ENCODE measurements around the gene SEPTIN1. TPM values are rescaled to one million over a fixed set of nuclear protein-coding genes. Genes with fewer than 3 reads are reported as not detected.

SEPTIN1 gene
- polyA plus RNA-seq, 6 donors from 2014 or later = 102 to 145 (median 112) TPM

DNA sequence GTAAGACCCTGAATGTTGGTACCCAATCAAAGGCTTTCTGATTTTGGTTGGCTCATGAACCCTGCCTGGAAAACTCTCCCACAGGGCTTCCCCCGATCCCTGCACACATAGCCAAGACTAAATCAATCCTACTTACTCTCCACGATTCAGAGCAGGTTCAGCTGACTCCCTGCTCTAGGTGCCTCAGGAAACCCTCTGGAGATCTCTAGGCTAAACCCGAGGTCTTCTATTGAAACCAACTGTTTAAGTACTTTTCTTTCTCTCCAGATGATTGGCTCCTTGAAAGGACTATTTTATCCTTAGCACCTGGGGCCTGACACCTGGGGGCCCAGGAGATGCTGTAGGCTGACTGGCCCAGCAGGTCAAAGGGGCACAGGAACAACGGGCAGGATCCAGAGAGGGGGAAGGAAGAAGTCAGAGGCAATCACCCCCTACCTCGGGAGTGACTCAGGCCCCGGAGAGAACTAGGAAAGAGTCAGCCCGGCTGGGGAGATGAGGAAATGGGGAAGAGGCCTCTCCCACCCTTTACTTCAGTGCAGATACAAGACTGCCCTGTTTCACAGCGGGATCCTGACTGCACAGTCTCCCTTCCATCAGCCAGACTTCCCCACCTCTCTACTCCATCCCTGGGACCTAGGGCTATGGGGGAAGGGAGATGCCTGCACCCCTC is 14.1 kb downstream of the SEPTIN1 start:
- DNase-seq = no peak
- peaks cover 40 to 61% (median 61%) of the 10 kb centered on the region in 3 donors for H3K4me1 Mint-ChIP-seq
- no peaks in the 10 kb centered on the region for H3K27me3 Mint-ChIP-seq
- ATAC-seq (ENCODE audit: low read depth in 2 of 2) = no peak
- peaks cover 3% of the 10 kb centered on the region in 2 donors for H3K36me3 Mint-ChIP-seq
- no peaks in the 10 kb centered on the region for H3K9me3 Mint-ChIP-seq
- H3K27ac Mint-ChIP-seq = peak overlapping the region in 5 of 6 donors; percentile 64 to 93 (median 86)
- H3K4me3 Mint-ChIP-seq = peak overlapping the region; percentile 80 to 94 (median 88)

DNA sequence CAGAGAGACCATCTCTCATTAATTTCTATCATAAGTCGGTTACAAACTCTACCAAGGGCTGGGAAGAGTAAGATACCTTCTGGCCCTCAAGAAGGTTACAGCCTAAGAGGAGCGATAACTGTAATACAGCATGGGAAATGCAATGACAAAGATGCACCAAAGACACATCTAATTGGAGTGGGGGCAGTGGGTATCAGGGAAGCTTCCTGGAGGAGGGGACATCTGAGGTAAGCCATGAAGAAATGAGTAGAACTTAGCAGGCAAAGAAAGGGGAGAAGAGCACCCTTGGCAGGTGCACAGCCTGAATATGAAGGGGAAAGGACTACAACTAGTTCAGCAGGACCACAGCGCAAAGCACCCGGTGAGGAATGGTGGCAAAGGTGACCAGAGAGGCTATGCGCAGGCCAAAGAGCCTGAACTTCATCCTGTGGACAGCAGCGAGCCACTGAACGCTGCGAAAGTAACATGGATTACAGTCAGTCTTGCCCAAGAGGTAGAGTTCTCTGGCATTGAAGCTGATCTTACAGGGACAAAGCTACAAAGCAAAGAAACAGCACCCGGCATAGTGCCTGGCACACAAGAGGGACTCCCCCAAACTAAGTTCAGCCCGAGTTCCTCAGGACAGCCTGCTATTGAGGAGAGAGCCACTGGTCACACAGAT is 14.9 kb downstream of the SEPTIN1 start:
- peak overlapping the region in 5 of 6 donors; percentile 64 to 86 (median 74) for H3K27ac Mint-ChIP-seq
- peak overlapping the region; percentile 80 to 94 (median 88) for H3K4me3 Mint-ChIP-seq
- no peaks in the 10 kb centered on the region for H3K9me3 Mint-ChIP-seq
- no peak for ATAC-seq (ENCODE audit: low read depth in 2 of 2)
- H3K4me1 Mint-ChIP-seq = peaks cover 44 to 60% (median 59%) of the 10 kb centered on the region in 3 donors
- no peaks in the 10 kb centered on the region for H3K27me3 Mint-ChIP-seq
- peaks cover 7 to 10% of the 10 kb centered on the region in 2 donors for H3K36me3 Mint-ChIP-seq
- no peak for DNase-seq

DNA sequence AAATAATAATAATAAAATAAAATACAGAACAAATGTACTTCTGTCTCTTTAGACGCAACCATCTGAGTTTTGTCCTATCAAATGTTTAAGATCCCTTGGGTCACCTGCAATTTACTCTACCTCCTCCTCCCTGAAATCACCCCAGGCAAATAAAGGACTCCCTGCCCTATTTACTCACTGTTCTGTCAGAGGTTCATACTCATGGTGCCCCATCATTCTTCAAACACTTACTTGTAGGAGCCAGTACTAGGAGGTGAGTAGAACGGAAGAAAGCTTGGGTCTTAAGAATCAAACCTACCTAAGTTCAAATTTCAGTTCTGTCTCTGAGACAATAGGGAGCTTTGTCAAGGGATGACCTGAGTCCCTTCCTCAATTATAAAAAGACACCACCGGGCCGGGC is 15.8 kb downstream of the SEPTIN1 start:
- ATAC-seq (ENCODE audit: low read depth in 2 of 2) (no peak), DNase-seq (no peak)
- Mint-ChIP-seq H3K36me3 (peaks cover 7 to 15% of the 10 kb centered on the region in 2 donors), H3K9me3 (no peaks in the 10 kb centered on the region), H3K4me1 (peaks cover 41 to 52% (median 51%) of the 10 kb centered on the region in 3 donors), H3K4me3 (peak overlapping the region in 3 of 8 donors; percentile 61 to 85 (median 77)), H3K27me3 (no peaks in the 10 kb centered on the region), H3K27ac (peak overlapping the region in 1 of 6 donors; percentile 3)

DNA sequence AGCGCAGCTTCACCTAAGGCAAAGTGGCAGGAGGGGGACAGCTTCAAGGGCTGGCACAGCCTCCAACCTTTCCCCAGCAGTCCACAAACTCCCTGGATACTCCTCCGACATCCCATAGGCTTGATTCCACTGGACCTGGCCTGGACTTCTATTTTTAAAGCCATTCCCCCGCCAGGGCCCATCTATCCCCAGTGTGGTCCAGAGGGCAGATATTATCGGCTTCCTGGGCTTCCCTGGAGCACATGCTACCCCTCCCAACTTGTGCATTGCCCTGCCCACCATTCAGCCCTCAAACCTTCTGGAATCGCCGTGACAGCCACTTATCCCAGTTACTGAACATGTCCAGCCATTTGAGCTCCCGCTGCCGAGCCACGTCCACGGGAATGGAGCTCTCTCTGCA is 17.2 kb downstream of the SEPTIN1 start:
- H3K9me3 Mint-ChIP-seq = no peaks in the 10 kb centered on the region
- DNase-seq (no peak), ATAC-seq (ENCODE audit: low read depth in 2 of 2) (no peak)
- H3K4me3 Mint-ChIP-seq = no peak overlapping the region
- H3K27ac Mint-ChIP-seq = no peak overlapping the region
- peaks cover 7 to 15% of the 10 kb centered on the region in 2 donors for H3K36me3 Mint-ChIP-seq
- H3K4me1 Mint-ChIP-seq = peaks cover 37 to 49% (median 45%) of the 10 kb centered on the region in 3 donors
- no peaks in the 10 kb centered on the region for H3K27me3 Mint-ChIP-seq

DNA sequence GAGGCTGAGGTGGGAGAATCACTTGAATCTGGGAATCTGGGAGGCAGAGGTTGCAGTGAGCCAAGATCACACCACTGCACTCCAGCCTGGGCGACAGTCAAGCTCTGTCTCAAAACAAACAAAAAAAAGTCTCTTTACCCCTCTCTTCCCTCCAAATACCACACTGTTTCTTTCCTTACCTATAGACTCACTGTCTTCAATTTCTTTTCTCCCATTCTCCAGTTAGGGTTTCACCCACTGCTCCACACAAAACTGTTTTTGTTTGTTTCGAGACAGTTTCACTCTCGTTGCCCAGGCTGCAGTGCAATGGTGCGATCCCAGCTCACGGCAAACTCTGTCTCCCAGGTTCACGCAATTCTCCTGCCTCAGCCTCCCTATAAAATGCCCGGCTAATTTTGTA is 21.2 kb downstream of the SEPTIN1 start:
- ATAC-seq (ENCODE audit: low read depth in 2 of 2) (no peak), DNase-seq (no peak)
- Mint-ChIP-seq H3K27me3 (no peaks in the 10 kb centered on the region), H3K4me3 (no peak overlapping the region), H3K36me3 (peaks cover 7 to 15% of the 10 kb centered on the region in 2 donors), H3K9me3 (no peaks in the 10 kb centered on the region), H3K27ac (peak overlapping the region in 1 of 6 donors; percentile 47), H3K4me1 (peaks cover 15 to 26% (median 26%) of the 10 kb centered on the region in 3 donors)

DNA sequence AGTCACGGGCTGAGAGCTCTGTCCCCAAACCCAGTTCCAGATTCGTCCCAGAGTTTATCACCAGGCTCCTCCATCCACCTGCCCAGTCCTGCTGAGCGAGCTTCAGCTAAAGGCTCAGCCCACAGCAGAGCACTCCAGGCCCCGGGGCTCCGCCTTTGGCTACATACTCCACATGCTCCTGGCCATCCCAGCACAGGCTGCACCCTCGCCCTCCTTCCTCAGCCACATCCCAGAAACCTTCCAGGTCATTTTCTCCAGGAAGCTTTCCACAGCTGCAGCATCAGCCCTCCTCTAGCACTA is 22.5 kb downstream of the SEPTIN1 start:
- H3K27me3 Mint-ChIP-seq = no peaks in the 10 kb centered on the region
- no peaks in the 10 kb centered on the region for H3K9me3 Mint-ChIP-seq
- peaks cover 7 to 15% of the 10 kb centered on the region in 2 donors for H3K36me3 Mint-ChIP-seq
- H3K4me1 Mint-ChIP-seq = peaks cover 19 to 33% (median 30%) of the 10 kb centered on the region in 3 donors
- H3K27ac Mint-ChIP-seq = no peak overlapping the region
- no peak for DNase-seq
- no peak for ATAC-seq (ENCODE audit: low read depth in 2 of 2)
- peak overlapping the region in 1 of 8 donors; percentile 71 for H3K4me3 Mint-ChIP-seq

DNA sequence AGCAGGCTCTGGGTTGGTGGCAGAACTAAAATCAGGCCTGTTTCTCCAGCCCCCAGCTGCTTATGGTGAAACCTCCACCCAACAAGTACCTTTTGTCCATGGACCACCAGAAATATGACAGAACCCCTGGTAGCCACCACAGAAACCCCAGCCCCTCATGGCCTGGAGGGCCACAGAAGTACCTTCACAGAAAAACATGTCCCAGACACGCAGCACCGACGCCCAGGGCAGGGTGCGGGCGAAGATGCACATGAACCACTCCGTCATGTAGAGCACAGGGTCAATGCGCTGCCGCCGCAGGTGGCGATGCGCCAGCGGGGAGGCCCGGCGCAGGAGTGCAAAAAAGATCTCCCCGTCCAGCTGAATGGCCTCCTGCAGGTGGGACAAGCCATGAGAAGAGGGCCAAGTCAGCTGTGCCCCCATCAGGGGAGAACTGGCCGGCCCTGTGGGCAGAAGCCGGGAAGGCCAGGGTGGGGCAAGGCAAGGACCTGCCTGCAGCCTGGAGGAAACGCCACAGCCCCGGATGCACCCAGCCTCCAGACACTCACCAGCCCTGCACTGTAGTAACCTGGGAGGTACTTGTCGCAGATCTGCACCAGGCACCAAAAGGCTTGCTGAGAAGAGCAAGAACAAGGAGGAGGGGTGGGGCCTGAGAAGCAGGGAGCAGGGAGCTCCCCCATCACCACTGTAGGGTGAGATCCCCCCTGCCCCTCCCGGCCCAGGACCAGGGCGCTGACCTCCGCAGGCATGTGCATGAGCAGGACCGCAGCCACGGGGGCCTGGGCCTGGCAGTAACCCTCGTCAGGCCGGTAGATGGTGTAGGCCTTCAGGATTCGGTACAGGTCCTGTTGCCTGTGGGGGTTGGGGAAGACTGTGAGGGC is 23.1 kb downstream of the SEPTIN1 start:
- Mint-ChIP-seq H3K4me3 (no peak overlapping the region), H3K27ac (no peak overlapping the region), H3K9me3 (no peaks in the 10 kb centered on the region), H3K27me3 (no peaks in the 10 kb centered on the region), H3K36me3 (peaks cover 7 to 15% of the 10 kb centered on the region in 2 donors), H3K4me1 (peaks cover 23 to 38% (median 33%) of the 10 kb centered on the region in 3 donors)
- DNase-seq = no peak
- ATAC-seq (ENCODE audit: low read depth in 2 of 2) = no peak

DNA sequence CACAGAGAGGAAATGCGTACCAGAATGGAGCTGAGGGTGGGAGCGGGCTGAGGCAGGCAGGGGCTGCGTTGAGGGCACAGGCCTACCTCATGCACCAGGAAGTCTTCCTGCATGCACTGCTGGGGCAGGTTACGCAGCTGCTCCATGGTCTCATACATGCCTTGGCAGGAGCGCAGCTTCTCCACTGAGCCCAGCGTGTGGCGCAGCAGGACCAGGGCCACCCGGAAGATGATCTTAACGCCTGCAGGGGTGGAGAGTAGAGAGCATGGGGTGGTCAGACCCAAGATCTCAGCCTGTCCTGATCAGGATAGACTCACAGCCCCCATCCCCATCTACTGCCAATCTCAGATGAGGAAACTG is 23.8 kb downstream of the SEPTIN1 start:
- Mint-ChIP-seq H3K27ac (no peak overlapping the region), H3K36me3 (peaks cover 7 to 15% of the 10 kb centered on the region in 2 donors), H3K27me3 (no peaks in the 10 kb centered on the region), H3K9me3 (no peaks in the 10 kb centered on the region), H3K4me3 (no peak overlapping the region), H3K4me1 (peaks cover 27 to 45% (median 37%) of the 10 kb centered on the region in 3 donors)
- ATAC-seq (ENCODE audit: low read depth in 2 of 2) (no peak), DNase-seq (no peak)

DNA sequence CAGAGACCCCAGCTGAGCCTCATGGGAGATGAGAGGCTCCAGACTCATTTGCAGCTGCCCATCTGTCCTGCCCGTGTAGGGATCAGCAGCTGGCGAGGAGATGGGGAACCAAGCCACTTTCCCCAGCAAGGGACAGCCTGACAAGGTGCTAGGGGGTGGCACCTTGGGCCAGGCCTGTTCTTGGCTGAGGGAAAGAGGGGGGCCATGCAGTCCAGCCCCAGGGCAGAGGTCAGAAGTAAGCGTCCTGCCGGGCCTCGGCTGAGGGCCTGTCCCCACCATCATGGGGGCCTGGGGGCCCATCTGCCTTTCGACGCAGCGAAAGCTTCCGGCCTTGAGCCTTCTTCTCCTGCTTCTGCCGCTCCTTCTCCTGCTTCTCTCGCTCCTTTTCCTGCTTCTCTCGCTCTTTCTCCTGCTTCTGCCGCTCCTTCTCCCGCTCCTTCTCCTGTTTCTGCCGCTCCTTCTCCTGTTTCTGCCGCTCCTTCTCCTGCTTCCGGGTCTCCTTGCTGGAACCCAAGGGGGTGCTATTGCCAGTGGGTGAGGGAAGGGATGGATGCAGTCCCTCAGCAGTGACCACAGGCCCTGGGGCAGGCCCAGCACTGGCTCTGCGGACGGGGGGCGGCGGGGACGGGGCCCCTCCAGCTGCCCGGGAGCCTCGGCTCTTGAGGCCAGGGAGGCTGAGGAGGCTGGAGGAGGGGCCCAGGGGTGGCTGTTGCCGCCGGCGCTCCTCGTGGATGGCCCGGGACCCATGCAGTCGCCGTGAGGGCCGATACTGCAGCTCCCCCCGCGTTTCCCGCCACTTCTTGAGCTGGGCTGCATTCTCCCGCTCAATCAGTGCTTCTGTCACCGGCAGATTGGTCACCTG is 24.4 kb downstream of the SEPTIN1 start:
- H3K9me3 Mint-ChIP-seq = no peaks in the 10 kb centered on the region
- no peak for ATAC-seq (ENCODE audit: low read depth in 2 of 2)
- H3K27me3 Mint-ChIP-seq = no peaks in the 10 kb centered on the region
- H3K4me3 Mint-ChIP-seq = peak overlapping the region in 1 of 8 donors; percentile 72
- H3K27ac Mint-ChIP-seq = peak overlapping the region in 2 of 6 donors; percentile 24 to 94
- no peak for DNase-seq
- peaks cover under 1 to 10% of the 10 kb centered on the region in 2 donors for H3K36me3 Mint-ChIP-seq
- peaks cover 29 to 46% (median 35%) of the 10 kb centered on the region in 3 donors for H3K4me1 Mint-ChIP-seq

DNA sequence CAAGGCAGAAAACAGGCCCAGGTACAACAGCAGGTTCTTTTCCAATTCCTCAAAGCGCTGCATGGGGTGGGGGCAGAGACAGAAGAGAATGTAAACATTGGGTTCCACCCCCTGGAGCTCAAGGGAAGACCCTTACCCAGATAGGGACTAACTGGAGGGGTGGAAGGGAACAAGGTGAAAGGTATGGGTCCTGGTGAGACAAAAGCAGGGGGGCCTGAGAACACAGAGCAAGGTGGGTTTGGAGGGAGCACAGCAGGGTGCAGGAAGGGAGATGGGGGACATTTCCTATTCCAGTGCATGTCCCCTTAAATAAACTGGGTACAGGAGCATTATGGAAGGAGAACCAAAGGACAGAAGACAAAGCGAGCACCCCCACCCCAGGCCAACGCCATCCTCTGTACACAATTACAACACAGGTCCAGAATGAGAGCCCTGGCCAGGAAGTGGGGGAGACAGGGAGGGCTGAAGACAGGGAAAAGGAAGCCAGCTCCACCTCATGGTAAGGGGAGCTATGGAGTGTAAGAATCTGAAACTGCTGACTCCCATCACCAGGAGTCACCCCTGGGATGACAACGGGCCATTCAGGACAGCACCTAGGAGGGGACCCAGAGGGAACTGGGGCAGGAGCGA is 25.2 kb downstream of the SEPTIN1 start:
- Mint-ChIP-seq H3K4me1 (peaks cover 27 to 52% (median 38%) of the 10 kb centered on the region in 3 donors), H3K4me3 (peak overlapping the region in 6 of 8 donors; percentile 42 to 98 (median 56)), H3K27ac (peak overlapping the region in 4 of 6 donors; percentile 15 to 98 (median 94)), H3K36me3 (peaks cover 0 to 2% of the 10 kb centered on the region in 2 donors), H3K9me3 (no peaks in the 10 kb centered on the region), H3K27me3 (no peaks in the 10 kb centered on the region)
- no peak for ATAC-seq (ENCODE audit: low read depth in 2 of 2)
- DNase-seq = no peak

DNA sequence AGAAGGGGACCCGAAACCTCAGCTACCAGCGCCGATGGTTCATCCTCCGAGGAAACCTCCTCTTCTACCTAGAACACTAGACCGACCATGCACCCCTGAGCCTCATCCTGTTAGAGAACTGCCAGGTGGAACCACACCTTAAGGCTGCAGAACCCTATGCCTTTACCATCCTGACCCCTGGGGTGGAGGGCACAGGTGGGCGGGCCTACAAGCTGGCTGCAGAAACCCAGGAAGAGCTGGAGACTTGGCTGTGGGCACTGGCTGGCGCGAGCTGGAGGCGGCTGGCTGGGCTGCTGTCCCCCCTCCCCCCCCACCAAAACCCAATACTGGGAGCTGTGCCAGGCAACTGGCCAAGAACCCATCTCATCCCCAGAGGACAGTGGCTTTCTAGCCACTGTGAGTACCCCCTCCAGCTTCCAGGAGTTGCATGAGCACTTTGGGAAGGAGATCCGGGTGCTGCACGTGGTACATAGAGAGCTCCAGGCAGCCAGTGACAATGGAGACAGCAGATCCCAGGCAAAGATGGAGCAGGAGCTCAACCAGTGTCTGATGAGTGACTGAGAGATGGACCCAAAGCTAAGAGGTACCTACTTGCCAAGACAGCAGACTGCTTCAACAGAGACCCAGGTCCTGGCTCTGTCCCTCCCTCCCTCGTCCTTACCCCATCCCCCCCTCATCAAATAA is 25.8 kb downstream of the SEPTIN1 start:
- Mint-ChIP-seq H3K9me3 (no peaks in the 10 kb centered on the region), H3K4me3 (peak overlapping the region; percentile 93 to 98 (median 96)), H3K36me3 (no peaks in the 10 kb centered on the region), H3K27me3 (no peaks in the 10 kb centered on the region), H3K4me1 (peaks cover 31 to 58% (median 38%) of the 10 kb centered on the region in 3 donors), H3K27ac (peak overlapping the region in 5 of 6 donors; percentile 83 to 99 (median 98))
- no peak for ATAC-seq (ENCODE audit: low read depth in 2 of 2)
- no peak for DNase-seq

DNA sequence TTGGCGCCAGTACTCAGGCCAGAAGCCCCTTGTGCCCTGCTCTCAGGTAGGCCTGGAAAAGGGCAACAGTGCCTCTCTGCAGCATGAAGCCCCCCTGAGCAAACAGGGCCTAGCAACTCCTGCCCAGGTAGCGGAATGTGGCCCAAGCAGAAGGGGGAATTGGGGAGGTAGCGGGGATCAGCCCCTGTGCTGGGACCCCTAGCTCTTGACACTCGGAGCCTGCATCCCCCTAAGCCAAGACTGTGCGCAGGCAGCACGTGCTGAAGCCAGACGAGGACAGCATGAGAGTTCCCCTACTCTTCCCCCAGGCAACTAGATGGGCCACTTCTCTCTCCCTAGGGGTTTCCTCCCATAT is 26.4 kb downstream of the SEPTIN1 start:
- Mint-ChIP-seq H3K27me3 (no peaks in the 10 kb centered on the region), H3K4me1 (peaks cover 36 to 64% (median 43%) of the 10 kb centered on the region in 3 donors), H3K4me3 (peak overlapping the region; percentile 93 to 98 (median 96)), H3K36me3 (no peaks in the 10 kb centered on the region), H3K9me3 (no peaks in the 10 kb centered on the region), H3K27ac (peak overlapping the region; percentile 93 to 99 (median 98))
- ATAC-seq (ENCODE audit: low read depth in 2 of 2) (no peak), DNase-seq (no peak)
